B cell (primary cell): Measurements from ENCODE around the gene KCNN2.
A peak's percentile ranks its signal among the peaks of the same experiment; 100 is the strongest.

ENCODE experiments used
- EZH2 ChIP-seq: IDR thresholded peaks from 2 replicates; pipeline ENCODE4 v1.6.1; 2012; ENCODE audit warnings: borderline replicate concordance, low read depth, mild to moderate bottlenecking, moderate library complexity, low read length; ENCODE audit not compliant: insufficient read depth, poor library complexity, severe bottlenecking
- TF ChIP-seq, protein P1 (sequence below): fragments of 200-600 bp; IDR thresholded peaks from one replicate; pipeline ENCODE4 v1.8.0; 2022; ENCODE audit warnings: antibody characterized with exemption, mild to moderate bottlenecking

DNA sequence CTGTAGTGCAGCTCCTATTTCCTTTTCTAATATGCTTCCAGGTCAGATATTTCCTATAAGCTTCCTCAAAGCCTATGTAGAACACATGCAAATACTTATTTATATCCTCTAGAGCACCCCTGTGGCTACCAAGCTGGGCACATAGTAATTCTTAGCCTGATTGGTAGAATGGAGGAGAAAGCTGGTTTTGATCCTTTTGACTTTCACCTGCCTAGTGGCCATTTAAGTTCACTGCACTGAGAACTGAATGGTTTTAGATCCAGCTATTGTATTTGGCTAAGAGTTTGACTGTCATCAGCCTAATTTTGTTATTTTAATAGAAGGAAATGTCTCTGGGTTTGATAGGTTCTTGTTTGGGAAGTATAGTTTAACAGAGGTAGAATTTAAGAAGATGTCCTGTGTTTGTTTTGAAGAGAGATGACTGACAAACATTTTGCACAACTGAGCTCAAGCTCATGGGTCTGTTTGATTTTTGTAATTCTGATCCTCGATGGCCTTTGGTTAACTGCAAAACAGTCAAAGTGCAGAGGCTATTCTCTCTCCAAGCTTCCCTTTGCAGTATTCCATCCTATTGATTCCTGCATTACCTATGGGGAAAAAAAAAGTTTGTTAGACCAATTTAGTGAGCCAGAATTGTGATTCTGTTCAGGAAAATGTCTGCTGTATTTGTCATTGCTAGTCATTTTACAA, 85.4 kb downstream of the KCNN2 start:
- TF ChIP-seq, protein P1, sequence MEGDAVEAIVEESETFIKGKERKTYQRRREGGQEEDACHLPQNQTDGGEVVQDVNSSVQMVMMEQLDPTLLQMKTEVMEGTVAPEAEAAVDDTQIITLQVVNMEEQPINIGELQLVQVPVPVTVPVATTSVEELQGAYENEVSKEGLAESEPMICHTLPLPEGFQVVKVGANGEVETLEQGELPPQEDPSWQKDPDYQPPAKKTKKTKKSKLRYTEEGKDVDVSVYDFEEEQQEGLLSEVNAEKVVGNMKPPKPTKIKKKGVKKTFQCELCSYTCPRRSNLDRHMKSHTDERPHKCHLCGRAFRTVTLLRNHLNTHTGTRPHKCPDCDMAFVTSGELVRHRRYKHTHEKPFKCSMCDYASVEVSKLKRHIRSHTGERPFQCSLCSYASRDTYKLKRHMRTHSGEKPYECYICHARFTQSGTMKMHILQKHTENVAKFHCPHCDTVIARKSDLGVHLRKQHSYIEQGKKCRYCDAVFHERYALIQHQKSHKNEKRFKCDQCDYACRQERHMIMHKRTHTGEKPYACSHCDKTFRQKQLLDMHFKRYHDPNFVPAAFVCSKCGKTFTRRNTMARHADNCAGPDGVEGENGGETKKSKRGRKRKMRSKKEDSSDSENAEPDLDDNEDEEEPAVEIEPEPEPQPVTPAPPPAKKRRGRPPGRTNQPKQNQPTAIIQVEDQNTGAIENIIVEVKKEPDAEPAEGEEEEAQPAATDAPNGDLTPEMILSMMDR, result peak; percentile 23
- no peak for TF ChIP-seq EZH2
